ENCODE data around the gene MLH3. TPM values are rescaled to one million over a fixed set of nuclear protein-coding genes. Genes with fewer than 3 reads are reported as not detected.
"Not testable (repeated sequence)": the region's sequence is repeated elsewhere in the genome, so short reads cannot be mapped to it uniquely, and the experiment has no call there.

Gene MLH3
- total RNA-seq, 1 donor from 2014 or later: 20.0 TPM

DNA sequence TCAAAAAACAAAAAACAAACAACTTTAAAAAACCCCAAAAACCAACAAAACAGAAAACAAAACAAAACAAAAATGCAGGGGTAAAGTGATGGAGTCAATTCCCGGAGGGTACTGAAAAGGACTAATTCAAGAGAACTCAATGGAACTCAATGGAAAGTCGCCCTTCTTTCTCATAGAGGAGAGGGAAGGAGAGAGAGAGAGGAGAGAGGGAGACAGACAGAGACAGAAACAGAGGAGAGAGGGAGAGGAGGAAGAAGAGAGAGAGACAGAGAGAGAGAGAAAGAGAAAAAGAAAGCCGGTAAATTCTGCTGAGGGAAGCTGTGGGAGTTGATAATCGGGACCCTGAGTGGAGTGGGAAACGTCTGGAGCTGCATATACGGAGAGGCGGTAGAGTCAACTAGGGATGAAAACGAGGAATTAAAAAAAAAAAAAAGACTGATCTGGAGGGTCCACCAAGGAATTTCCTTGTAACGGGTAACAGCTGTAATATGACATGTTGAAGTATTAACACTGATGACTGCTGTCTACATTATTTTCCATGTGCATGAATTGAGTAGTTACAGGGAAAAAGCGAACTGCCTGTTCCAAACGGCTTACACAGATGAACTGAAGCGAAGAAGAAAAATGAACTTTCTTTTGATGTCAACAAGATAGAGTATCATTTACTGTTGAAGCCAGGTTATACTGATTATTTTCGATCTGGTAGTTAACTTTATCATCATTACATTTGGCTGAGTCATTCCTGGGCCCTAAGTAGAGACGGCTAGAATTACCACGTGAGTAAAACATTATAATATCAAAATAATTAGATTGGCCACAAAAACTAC is 17.2 kb upstream of the MLH3 start:
- DNase-seq (ENCODE audit: low spot score): no peak
- intact Hi-C loops (cut with DNase I): loop anchor here (5.0 kb wide), 1 partner anchor 66 kb away; the partner anchor contains the start of gene EIF2B2

DNA sequence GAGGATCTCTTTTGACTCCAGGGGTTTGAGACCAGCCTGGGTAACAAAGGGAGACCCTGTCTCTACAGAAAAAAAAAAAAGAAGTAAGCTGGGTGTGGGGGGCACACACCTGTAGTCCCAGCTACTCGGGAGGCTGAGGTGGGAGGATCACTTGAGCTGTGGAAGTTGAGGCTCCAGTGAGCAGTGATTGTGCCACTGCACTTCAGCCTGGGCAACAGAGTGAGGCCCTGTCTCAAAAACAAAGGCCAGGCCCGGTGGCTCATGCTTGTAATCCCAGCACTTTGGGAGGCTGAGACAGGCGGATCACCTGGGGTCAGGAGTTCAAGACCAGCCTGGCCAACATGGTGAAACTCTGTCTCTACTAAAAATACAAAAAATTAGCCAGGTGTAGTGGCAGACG is 16.5 kb upstream of the MLH3 start:
- intact Hi-C loops (cut with DNase I): loop anchor here (5.0 kb wide), 1 partner anchor 65 kb away; the partner anchor contains the start of gene EIF2B2
- DNase-seq (ENCODE audit: low spot score): not testable (repeated sequence)

DNA sequence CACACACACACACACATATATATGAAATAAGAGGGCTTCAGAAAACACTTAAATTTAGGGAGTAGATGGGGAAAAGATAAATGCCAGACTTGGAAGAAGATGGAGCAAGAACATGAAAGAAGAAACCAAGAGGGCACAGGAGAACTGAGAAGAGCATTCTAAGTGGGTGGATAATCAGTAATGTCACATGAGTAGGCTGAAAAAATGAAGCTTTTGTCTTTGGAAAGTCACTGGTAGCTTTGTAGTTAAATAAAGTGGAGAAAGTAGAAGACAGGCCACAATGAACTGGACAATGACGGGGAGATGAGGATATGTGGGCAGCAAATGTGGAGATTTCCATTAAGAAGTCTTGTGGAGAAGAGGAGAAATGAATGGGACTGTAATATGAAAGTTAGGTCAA is 15.9 kb upstream of the MLH3 start:
- intact Hi-C loops (cut with DNase I): loop anchor here (5.0 kb wide), 1 partner anchor 65 kb away; the partner anchor contains the start of gene EIF2B2
- no peak for DNase-seq (ENCODE audit: low spot score)

DNA sequence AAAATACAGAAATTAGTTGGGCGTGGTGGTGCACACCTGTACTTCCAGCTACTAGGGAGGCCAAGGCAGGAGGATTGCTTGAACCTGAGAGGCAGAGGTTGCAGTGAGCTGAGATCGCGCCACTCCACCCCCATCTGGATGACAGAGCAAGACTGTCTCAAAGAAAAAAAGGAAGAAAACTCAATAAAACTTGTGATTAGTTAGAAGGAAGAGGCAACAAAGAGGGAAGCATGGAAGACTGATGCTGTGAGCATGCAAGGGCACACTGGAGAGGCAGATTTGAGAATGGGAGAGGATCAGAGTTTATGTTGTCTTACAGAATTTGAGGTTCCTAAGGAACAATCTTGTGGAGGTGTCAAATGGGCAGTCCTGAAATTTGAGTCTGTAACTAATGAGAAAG is 15.4 kb upstream of the MLH3 start:
- DNase-seq (ENCODE audit: low spot score): no peak
- intact Hi-C loops (cut with DNase I): loop anchor here (5.0 kb wide), 1 partner anchor 64 kb away; the partner anchor contains the start of gene EIF2B2

DNA sequence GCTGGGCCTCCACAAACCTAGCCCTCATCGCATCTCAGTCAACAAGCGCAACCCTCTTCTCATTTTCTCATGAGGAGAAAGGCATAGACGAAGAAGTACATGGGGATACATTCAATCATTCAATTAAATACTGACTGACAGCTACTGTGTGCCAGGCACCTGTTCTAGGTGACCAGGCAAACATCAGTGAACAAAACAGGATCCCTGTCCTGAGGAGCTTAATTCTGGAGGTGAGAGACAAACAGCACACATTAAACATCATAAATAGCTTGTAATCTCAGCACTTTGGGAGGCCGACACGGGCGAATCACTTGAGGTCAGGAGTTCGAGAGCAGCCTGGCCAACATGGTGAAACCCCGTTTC is 12.9 kb upstream of the MLH3 start:
- intact Hi-C loops (cut with DNase I): no loop called here
- no peak for DNase-seq (ENCODE audit: low spot score)

DNA sequence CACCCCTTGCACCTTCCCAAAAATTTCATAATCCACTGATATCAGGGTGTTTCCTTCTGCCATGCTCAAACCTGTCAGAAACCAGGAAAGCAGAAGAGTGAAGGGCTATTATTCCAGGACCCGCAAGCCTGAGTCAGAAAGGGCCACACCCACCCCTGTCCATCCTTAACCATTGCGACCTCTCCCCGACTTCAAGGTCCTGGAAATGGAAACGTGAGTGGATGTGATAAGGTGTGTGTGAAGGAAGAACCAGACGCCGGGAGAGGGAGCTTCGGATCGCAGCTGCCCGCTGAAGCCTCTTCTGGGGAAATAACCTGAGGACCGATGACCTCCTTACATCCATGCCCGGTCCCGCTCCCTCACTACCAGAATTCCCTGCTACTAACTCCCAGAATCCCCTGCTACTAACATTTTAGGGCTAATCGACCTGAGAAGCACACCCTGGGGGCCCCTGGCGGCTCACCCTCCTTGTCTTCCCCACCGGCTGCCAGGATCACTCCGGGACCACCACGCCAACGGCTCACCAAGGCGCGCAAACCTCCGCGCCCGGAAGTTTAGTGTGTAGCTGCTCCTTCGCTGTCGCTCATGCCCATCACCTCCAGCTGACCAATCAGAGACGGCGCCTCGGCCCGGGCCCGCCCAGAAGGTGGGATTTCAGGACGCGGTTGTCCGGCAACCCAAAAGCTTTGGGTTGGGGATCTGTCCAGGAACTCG is 12.4 kb upstream of the MLH3 start, which contains the start of gene ACYP1:
ACYP1 (minus strand) TSS at position 534 of the 714 bp plus-strand sequence; CDS start at position 63, 471 bp downstream.
- intact Hi-C loops (cut with DNase I): no loop called here

DNA sequence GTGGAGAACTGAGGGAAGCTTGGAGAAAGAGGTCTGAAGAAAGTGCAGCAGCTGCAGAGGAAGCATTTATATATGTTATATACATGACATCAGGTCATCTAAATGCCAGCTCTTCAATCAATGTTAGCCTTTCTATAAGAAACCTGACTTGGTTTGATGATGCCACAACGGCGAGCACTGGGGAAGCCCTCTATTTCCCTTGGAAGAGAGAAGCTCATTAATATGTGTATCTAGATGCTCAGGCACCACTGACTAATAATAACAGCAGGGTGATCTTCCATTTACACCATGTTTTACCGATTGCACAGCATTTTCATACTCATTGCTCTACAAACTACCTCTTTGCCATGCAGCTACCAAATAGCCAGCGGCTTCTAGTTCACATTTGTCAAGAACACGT is 11.7 kb upstream of the MLH3 start:
- intact Hi-C loops (cut with DNase I): no loop called here
- DNase-seq (ENCODE audit: low spot score): no peak

More for the DNA sequence above, 12.4 kb upstream of the MLH3 start, which contains the start of gene ACYP1:
- peak; percentile 97 for DNase-seq (ENCODE audit: low spot score)

DNA sequence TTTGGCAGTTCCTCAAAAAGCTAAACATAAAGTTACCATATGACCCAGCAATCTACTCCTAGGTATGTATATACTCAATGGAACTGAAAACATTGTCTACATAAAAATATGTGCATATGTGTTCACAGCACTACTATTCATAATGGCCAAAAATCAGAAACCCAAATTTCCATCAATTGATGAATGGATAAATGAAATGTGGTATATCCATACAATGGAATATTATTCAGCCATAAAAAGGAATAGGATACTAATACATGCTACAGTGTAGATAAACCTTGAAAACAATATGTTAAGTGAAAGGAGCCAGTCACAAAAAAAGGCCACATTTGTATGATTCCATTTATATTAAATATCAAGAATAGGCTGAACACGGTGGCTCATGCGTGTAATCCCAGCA is 9.2 kb upstream of the MLH3 start:
- intact Hi-C loops (cut with DNase I): no loop called here
- DNase-seq (ENCODE audit: low spot score): no peak

DNA sequence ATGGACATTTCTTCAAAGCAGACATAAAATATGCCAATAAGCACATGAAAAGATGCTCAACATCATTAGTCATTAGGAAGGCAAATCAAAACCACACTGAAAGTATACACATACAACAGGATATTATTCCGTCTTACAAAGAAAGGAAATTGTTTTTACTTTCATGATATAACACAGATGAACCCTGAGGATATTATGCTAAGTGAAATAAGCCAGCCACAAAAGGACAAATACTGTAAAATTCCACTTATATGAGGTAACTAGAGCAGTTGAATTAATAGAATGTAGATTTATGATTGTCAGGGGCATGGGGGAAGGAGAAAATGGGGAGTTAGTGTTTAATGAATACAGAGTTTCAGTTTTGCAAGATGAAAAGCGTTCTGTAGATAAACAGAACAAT is 8.4 kb upstream of the MLH3 start:
- intact Hi-C loops (cut with DNase I): no loop called here
- DNase-seq (ENCODE audit: low spot score): no peak

DNA sequence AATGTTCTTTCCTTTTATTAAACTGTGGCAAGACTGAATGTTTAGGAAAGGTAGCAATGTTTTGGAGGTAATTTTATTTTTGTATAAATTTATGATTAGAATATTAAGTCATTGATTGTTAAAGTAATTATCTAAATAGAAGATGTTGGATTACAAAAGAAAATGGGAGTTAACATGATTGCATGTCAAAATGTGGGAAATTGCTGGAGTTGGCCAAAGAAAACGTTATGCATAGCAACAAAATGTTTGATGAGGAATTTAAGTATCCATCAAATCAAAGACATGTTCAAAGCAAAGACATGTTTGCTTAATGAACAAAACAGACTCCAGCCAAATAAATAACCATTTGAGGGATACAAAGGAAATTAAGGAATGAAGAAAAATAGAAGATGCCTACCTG is 3.2 kb upstream of the MLH3 start:
- intact Hi-C loops (cut with DNase I): no loop called here
- DNase-seq (ENCODE audit: low spot score): no peak

DNA sequence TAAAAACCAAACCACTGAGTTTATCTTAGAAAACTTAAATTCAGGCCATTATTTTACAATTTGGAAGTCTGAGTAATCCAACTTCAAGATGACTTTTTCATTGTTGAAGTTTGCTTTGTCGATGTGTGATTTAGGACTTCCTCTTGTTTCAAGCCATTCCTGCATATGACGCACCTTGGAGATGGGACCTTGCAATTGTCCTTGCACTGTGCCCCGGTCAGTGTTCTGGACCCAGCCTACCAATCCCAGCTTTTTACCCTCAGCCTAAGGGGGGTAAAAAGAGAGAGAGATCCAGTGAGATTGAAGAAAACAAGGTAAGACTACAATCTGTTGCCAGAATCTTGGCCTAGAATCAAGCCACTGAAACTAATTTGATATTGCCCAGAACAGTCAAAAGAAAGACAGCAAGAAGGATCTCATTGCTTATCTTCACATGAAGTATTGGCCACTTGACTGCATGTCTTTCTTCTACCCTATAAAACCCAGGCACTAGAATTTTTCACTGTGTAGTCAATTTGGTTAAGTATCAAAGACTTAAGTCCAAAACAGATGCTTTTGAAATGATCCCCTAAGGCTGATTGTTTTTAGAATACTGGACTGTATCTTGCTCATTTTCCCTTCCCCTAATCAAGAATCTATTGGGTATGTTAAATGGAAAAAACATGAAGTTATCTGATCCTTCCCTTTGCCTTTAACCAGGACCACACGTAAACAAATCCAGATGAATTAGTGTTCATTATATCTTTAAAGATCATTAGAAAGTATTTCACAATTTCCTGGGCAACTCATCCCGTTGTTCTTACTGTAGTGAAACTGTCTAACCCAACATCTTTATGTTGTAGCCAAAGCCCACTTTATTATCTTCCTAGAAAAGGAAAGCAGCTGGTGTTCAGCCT is 2.4 kb upstream of the MLH3 start:
- intact Hi-C loops (cut with DNase I): no loop called here
- no peak for DNase-seq (ENCODE audit: low spot score)

DNA sequence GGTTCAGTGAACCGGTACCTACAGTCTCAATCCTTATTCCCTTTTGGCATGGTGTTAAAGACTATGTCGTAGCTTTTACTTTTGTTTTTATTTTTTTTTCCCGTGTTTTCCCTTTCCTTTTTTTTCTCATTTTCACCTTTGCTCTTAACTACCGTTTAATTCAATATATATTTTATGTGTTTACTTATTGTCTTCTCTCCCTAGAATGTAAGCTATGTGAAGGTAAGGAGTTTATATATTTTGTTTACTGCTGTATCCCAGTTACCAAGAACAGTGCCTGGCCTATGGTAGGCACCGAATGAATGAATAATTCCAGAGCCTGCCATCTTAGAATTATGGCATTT is 261 bp upstream of the MLH3 start:
- intact Hi-C loops (cut with DNase I): no loop called here
- no peak for DNase-seq (ENCODE audit: low spot score)

DNA sequence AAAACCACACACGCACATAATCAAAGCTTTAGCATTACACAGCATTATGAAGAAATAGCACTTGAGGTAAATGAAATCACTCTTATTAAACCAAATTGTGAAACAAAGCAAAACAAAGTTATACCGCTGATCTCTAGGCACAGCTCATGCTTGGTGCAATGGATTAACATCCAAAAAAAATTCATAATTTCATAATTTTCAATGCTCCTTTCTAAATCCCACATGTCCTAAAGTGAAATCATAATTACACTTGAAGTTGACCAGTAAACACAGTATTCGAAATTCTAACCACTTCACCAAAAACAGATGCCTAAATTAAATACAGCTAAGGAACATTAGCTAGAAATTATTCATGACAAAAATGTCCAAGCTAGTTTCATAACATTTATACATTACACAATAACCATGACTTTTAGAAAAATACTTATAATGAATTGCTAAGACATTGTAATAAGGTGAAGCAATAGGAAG is 1.5 kb downstream of the MLH3 start:
- intact Hi-C loops (cut with DNase I): no loop called here
- DNase-seq (ENCODE audit: low spot score): no peak

DNA sequence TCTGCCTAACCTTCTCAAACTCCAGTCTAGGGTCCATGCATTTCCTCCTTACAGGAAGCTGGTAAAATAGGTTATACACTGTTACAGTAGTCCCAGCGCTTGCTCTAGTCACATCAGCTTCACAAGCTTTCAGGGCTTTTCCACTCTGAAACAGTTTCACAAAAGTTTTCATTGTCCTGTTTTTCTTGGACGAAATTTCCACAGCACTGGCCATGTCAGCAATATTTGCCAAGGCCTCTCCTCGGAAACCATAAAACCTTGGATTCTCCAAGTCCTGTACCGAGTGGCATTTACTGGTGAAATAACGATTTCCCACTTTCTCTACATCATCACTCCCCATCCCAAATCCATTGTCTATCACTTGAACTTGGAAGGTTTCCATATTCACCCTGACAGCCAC is 2.1 kb downstream of the MLH3 start:
- no peak for DNase-seq (ENCODE audit: low spot score)
- intact Hi-C loops (cut with DNase I): no loop called here

DNA sequence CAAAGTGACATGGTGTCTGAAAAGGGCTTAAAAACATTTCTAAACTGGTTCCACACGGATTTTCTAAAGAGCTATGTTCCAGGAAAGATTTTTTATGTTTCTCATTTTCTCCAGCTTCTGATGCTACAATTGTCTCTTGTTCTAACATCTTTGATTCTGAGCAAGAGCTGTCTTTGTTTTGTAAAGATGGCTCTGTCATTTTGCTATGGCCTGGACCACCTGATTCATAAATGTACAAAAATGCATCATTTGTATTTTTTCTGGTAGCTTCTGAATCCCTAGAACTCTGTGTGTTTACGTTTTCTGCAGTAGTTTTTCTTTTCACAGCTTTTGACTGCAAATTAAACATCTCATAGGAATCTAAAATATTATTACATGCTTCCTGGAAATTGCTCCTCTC is 3.2 kb downstream of the MLH3 start:
- no peak for DNase-seq (ENCODE audit: low spot score)
- intact Hi-C loops (cut with DNase I): no loop called here

DNA sequence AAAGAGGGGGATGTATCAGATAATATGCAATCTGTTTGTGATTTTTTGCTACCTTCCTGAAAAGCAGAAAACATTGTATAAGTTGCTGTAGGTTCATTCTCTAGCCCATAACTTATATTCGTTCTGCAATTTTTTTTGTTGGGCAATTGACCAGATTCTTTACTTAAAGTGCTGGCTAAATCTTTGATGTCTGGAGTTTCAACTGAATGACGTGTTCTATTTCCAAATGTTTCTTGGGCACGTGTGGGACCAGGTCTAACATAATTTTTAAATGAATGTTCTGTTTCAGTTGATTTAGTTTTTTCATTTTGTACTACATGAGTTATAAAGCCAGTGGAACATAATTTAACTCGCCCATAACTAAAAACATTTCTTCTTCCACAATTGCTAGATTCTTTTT is 3.8 kb downstream of the MLH3 start:
- DNase-seq (ENCODE audit: low spot score): no peak
- intact Hi-C loops (cut with DNase I): no loop called here

DNA sequence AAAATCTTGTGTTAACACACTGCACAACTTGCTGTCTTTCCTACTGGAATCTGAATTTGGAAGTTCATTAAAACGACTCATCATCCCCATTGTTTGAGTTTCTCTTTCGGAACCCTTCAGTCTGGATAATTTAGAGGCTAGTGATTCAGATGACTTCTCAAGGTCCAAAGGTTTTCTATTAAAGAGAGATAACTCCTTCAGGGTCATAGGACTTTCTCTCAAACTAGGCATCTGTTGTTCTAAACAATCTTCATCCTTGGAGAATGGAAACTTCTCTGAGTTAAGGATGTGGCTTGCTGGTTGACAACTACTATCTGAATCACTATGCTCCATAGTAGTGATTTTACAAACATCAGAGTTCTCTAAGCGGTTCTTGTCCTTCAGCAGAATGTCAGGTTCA is 4.4 kb downstream of the MLH3 start:
- no peak for DNase-seq (ENCODE audit: low spot score)
- intact Hi-C loops (cut with DNase I): no loop called here

DNA sequence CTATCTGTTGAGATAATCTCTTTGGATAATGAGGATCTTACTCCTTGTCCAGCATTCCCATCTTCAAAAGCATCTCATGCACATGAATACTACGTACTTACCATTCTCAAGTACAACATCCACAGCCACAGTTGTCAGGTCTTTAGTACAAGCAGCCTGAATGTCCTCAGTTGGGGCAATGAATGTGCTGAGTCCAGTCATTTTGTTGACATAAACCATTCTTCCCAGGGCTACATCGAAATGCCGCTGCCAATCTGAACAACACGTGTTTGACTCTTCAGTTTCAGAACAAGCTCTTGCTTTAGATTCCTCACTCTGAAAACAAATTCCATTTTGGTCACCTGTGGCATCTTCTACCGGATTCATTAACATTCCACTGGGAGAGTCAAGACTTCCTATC is 5.0 kb downstream of the MLH3 start:
- DNase-seq (ENCODE audit: low spot score): no peak
- intact Hi-C loops (cut with DNase I): no loop called here

DNA sequence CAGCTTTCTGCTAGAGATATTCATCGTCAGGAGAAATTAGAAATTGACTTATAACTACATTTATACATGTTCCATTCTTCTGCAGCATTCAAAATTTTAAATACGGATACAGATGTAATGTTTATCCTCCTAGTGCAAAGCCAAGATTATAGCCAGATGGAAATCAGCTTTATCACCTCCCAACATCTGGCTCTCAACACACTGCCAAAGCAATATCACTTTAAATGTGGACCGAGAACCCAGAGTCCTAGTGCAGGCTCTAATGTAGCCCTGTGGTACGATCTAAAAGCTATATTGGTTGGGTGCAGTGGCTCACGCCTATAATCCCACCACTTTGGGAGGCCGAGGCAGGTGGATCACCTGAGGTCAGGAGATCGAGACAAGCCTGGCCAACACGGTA is 6.5 kb downstream of the MLH3 start:
- DNase-seq (ENCODE audit: low spot score): no peak
- intact Hi-C loops (cut with DNase I): no loop called here

DNA sequence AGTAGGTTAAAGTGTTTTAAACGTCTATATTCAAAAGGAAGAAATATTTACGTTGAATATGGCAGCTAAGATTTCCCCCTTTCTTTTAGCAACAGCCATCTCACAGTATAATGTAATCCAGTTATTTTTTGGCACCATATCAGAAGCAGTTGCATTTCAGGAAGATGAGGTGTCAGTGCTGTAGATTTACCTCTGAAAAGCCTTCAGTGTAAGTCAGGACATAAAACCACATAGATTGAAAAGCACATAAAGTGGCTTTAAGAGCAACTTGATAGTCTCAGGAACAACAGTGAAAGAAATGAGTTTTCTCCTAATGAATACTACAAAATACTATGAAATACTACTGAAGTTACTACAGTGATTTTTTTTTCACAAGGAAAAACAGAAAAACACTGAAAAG is 6.9 kb downstream of the MLH3 start:
- no peak for DNase-seq (ENCODE audit: low spot score)
- intact Hi-C loops (cut with DNase I): no loop called here

Measured in cardiac septum (tissue), 1 donor.